Endothelial cell of umbilical vein (primary cell): Measurements from ENCODE around the gene LRRC41.

Source experiments
- EZH2 ChIP-seq: IDR thresholded peaks from 2 replicates; pipeline ENCODE4 v1.6.1; 2012; ENCODE audit warnings: borderline replicate concordance, low read depth, mild to moderate bottlenecking, moderate library complexity, low read length, inconsistent platforms; ENCODE audit not compliant: severe bottlenecking
- FOS ChIP-seq: IDR thresholded peaks from 2 replicates; pipeline ENCODE4 v1.6.1; 2011; ENCODE audit warnings: mild to moderate bottlenecking, low read length, moderate library complexity, borderline replicate concordance; ENCODE audit not compliant: insufficient read depth
- GATA2 ChIP-seq: IDR thresholded peaks from 2 replicates; pipeline ENCODE4 v1.7.0; 2011; ENCODE audit warnings: low read depth, mild to moderate bottlenecking, moderate library complexity, mixed read lengths, low read length; ENCODE audit not compliant: insufficient read length, insufficient read depth
- JUN ChIP-seq: IDR thresholded peaks from 2 replicates; pipeline ENCODE4 v1.6.1; 2011; ENCODE audit warnings: borderline replicate concordance, low read depth; ENCODE audit not compliant: insufficient read length, insufficient read depth
- MYC ChIP-seq: IDR thresholded peaks from one replicate; pipeline ENCODE4 v1.6.1; 2011; ENCODE audit warnings: mild to moderate bottlenecking, low read depth, low read length
- POLR2A ChIP-seq: IDR thresholded peaks from 2 replicates; pipeline ENCODE4 v1.6.1; 2012; ENCODE audit warnings: low read depth, mild to moderate bottlenecking, control low read depth, low read length
- POLR2AphosphoS5 ChIP-seq: IDR thresholded peaks from 2 replicates; pipeline ENCODE4 v1.6.1; 2012; ENCODE audit warnings: low read depth, mild to moderate bottlenecking, control low read depth, low read length, moderate library complexity; ENCODE audit not compliant: insufficient read depth
- TF ChIP-seq, protein P1 (sequence below): IDR thresholded peaks from 2 replicates; pipeline ENCODE4 v1.6.1; 2011; ENCODE audit not compliant: insufficient read depth, insufficient read length
- TF ChIP-seq, protein P2 (sequence below), 2 donors: IDR thresholded peaks; 1 replicate in 1 of 2; 2 replicates in 1 of 2; pipeline ENCODE4 v1.5.1; 2011; ENCODE audit warnings: low read length in 2 of 2, mild to moderate bottlenecking in 2 of 2, moderate library complexity in 2 of 2, control low read depth in 1 of 2, inconsistent platforms in 1 of 2, low read depth in 1 of 2; ENCODE audit not compliant: insufficient read depth in 1 of 2; ENCODE audit errors: extremely low read depth in 1 of 2

DNA sequence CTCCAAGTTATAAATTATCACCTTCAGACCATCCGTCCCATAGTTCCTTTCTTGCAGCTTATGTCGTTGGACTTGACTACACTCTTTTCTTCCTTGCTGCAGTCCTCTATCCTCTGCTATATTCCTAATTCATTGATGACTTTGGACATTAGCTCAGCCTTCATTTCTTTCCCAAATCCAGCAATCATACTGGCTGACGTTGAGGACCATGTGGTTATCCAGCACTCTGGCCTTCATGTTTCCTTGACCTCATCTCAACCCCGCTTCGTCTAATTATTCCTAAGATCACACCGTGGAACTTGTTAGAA is 28.4 kb downstream of the LRRC41 start:
- TF ChIP-seq POLR2AphosphoS5, result no peak
- TF ChIP-seq POLR2A, result no peak
- TF ChIP-seq, protein P1, sequence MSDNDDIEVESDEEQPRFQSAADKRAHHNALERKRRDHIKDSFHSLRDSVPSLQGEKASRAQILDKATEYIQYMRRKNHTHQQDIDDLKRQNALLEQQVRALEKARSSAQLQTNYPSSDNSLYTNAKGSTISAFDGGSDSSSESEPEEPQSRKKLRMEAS, result no peak
- TF ChIP-seq, protein P2, sequence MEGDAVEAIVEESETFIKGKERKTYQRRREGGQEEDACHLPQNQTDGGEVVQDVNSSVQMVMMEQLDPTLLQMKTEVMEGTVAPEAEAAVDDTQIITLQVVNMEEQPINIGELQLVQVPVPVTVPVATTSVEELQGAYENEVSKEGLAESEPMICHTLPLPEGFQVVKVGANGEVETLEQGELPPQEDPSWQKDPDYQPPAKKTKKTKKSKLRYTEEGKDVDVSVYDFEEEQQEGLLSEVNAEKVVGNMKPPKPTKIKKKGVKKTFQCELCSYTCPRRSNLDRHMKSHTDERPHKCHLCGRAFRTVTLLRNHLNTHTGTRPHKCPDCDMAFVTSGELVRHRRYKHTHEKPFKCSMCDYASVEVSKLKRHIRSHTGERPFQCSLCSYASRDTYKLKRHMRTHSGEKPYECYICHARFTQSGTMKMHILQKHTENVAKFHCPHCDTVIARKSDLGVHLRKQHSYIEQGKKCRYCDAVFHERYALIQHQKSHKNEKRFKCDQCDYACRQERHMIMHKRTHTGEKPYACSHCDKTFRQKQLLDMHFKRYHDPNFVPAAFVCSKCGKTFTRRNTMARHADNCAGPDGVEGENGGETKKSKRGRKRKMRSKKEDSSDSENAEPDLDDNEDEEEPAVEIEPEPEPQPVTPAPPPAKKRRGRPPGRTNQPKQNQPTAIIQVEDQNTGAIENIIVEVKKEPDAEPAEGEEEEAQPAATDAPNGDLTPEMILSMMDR (IDR thresholded peaks at IDR 0.05; ENCODE audit: extremely low read depth in 1 of 2, insufficient read depth in 1 of 2, low read depth in 1 of 2, low read length in 2 of 2), result no peak
- TF ChIP-seq EZH2, result no peak
- TF ChIP-seq MYC, result no peak
- no peak for TF ChIP-seq JUN
- no peak for TF ChIP-seq FOS
- TF ChIP-seq GATA2, result no peak
